SJCRH30 (cell line): ENCODE measurements around the gene ZNF891. TPM values are rescaled to one million over a fixed set of nuclear protein-coding genes. Genes with fewer than 3 reads are reported as not detected.

Source experiments
- DNase-seq, 2 experiments: peaks; one replicate each; pipeline ENCODE4 v3.0.0-alpha.2; 2015 to 2020
- H3K27ac ChIP-seq: fragments of 250-450 bp; sonication (Bioruptor Pico); 2 replicates; pipeline ENCODE4 v1.5.1; 2020; ENCODE audit warnings: mild to moderate bottlenecking, moderate library complexity
- H3K27me3 ChIP-seq: fragments of 250-450 bp; sonication (Bioruptor Pico); 2 replicates; pipeline ENCODE4 v1.5.1; 2020; ENCODE audit warnings: mild to moderate bottlenecking, moderate library complexity
- H3K36me3 ChIP-seq: fragments of 250-450 bp; sonication (Bioruptor Pico); 2 replicates; pipeline ENCODE4 v1.5.1; 2020; ENCODE audit warnings: mild to moderate bottlenecking, moderate library complexity
- H3K4me1 ChIP-seq: fragments of 250-450 bp; sonication (Bioruptor Pico); 2 replicates; pipeline ENCODE4 v1.5.1; 2020; ENCODE audit warnings: mild to moderate bottlenecking, moderate library complexity
- H3K4me3 ChIP-seq: fragments of 250-450 bp; sonication (Bioruptor Pico); 2 replicates; pipeline ENCODE4 v1.5.1; 2020; ENCODE audit warnings: mild to moderate bottlenecking, moderate library complexity
- H3K9me3 ChIP-seq: fragments of 250-450 bp; sonication (Bioruptor Pico); replicated peaks from 2 replicates; pipeline ENCODE4 v1.5.1; 2020; ENCODE audit warnings: mild to moderate bottlenecking, moderate library complexity
- total RNA-seq: library from RNA; depleted of rRNA; stranded (reverse); fragments of >200 nt; shearing (Covaris generic); gene quantifications from 2 replicates; pipeline ENCODE4 v1.2.3, GENCODE V29; 2014; rRNA removed

The ZNF891 gene
- total RNA-seq, 1 experiment from 2014 or later = 3.7 TPM

- Histone ChIP-seq H3K36me3 (peaks cover 60% of the 10 kb centered on the region), H3K4me3 (no peak overlapping the region), H3K4me1 (no peaks in the 10 kb centered on the region), H3K9me3 (peaks cover 53% of the 10 kb centered on the region), H3K27me3 (no peaks in the 10 kb centered on the region), H3K27ac (no peak overlapping the region)
- peak in 1 of 2 experiments; percentile 2 for DNase-seq
Observed at GRCh38 chr12:133105620-133106019, 24.5 kb downstream of the ZNF891 start.

GRCh38 chr12:133083345-133083744, 46.7 kb downstream of the ZNF891 start:
- H3K27ac ChIP-seq = no peak overlapping the region
- H3K9me3 ChIP-seq = peaks cover 17% of the 10 kb centered on the region
- DNase-seq = no peak
- H3K4me3 ChIP-seq = no peak overlapping the region
- no peaks in the 10 kb centered on the region for H3K4me1 ChIP-seq
- peaks cover 26% of the 10 kb centered on the region for H3K36me3 ChIP-seq
- no peaks in the 10 kb centered on the region for H3K27me3 ChIP-seq

GRCh38 chr12:133081159-133081780, 48.8 kb downstream of the ZNF891 start:
- peaks cover 21% of the 10 kb centered on the region for H3K9me3 ChIP-seq
- H3K4me1 ChIP-seq = no peaks in the 10 kb centered on the region
- peaks cover 24% of the 10 kb centered on the region for H3K36me3 ChIP-seq
- peak overlapping the region; percentile 66 for H3K4me3 ChIP-seq
- peak overlapping the region; percentile 96 for H3K27ac ChIP-seq
- DNase-seq = no peak
- no peaks in the 10 kb centered on the region for H3K27me3 ChIP-seq

GRCh38 chr12:133080368-133081158, 49.5 kb downstream of the ZNF891 start, which contains the start of gene ZNF140:
Gene ZNF140 (plus strand): TSS chr12:133080923. CDS start chr12:133081321, 398 bp downstream.
- peak; percentile 83 to 85 for DNase-seq
- no peaks in the 10 kb centered on the region for H3K4me1 ChIP-seq
- H3K36me3 ChIP-seq = peaks cover 20% of the 10 kb centered on the region
- H3K9me3 ChIP-seq = peaks cover 21% of the 10 kb centered on the region
- H3K27ac ChIP-seq = peak within 1 kb of the TSS; percentile 96
- peak within 1 kb of the TSS; percentile 66 for H3K4me3 ChIP-seq
- no peaks in the 10 kb centered on the region for H3K27me3 ChIP-seq

- H3K9me3 ChIP-seq = peaks cover 21% of the 10 kb centered on the region
- no peaks in the 10 kb centered on the region for H3K4me1 ChIP-seq
- peak; percentile 89 to 92 for DNase-seq
- H3K27ac ChIP-seq = peak overlapping the region; percentile 96
- no peaks in the 10 kb centered on the region for H3K27me3 ChIP-seq
- peak overlapping the region; percentile 66 for H3K4me3 ChIP-seq
- peaks cover 14% of the 10 kb centered on the region for H3K36me3 ChIP-seq
Observed at GRCh38 chr12:133080026-133080367, 50.1 kb downstream of the ZNF891 start.

- DNase-seq = no peak
- Histone ChIP-seq H3K27ac (no peak overlapping the region), H3K27me3 (no peaks in the 10 kb centered on the region), H3K36me3 (no peaks in the 10 kb centered on the region), H3K4me1 (no peaks in the 10 kb centered on the region), H3K9me3 (0 out of 2 replicates have a peak, but pooled peaks cover 3% of the 10 kb centered on the region), H3K4me3 (no peak overlapping the region)
Observed at GRCh38 chr12:133073836-133074235, 56.2 kb downstream of the ZNF891 start.

GRCh38 chr12:133063556-133063955, 66.5 kb downstream of the ZNF891 start:
- H3K27me3 ChIP-seq = no peaks in the 10 kb centered on the region
- no peak overlapping the region for H3K27ac ChIP-seq
- no peak overlapping the region for H3K4me3 ChIP-seq
- no peak for DNase-seq
- peaks cover 51% of the 10 kb centered on the region for H3K9me3 ChIP-seq
- H3K4me1 ChIP-seq = no peaks in the 10 kb centered on the region
- peaks cover 15% of the 10 kb centered on the region for H3K36me3 ChIP-seq

- no peak for DNase-seq
- H3K4me1 ChIP-seq = no peaks in the 10 kb centered on the region
- peaks cover 27% of the 10 kb centered on the region for H3K36me3 ChIP-seq
- H3K27me3 ChIP-seq = no peaks in the 10 kb centered on the region
- peaks cover 67% of the 10 kb centered on the region for H3K9me3 ChIP-seq
- no peak overlapping the region for H3K4me3 ChIP-seq
- no peak overlapping the region for H3K27ac ChIP-seq
Observed at GRCh38 chr12:133061954-133062353, 68.1 kb downstream of the ZNF891 start.

- peak in 1 of 2 experiments; percentile 31 for DNase-seq
- peaks cover 66% of the 10 kb centered on the region for H3K9me3 ChIP-seq
- no peak overlapping the region for H3K27ac ChIP-seq
- no peaks in the 10 kb centered on the region for H3K4me1 ChIP-seq
- no peaks in the 10 kb centered on the region for H3K27me3 ChIP-seq
- H3K36me3 ChIP-seq = peaks cover 51% of the 10 kb centered on the region
- no peak overlapping the region for H3K4me3 ChIP-seq
Observed at GRCh38 chr12:133058203-133059113, 71.6 kb downstream of the ZNF891 start.

- DNase-seq = peak in 1 of 2 experiments; percentile 9
- H3K27ac ChIP-seq = no peak overlapping the region
- no peaks in the 10 kb centered on the region for H3K27me3 ChIP-seq
- H3K4me3 ChIP-seq = no peak overlapping the region
- peaks cover 61% of the 10 kb centered on the region for H3K36me3 ChIP-seq
- no peaks in the 10 kb centered on the region for H3K4me1 ChIP-seq
- H3K9me3 ChIP-seq = peaks cover 61% of the 10 kb centered on the region
Observed at GRCh38 chr12:133057446-133057845, 72.6 kb downstream of the ZNF891 start.

Other genes with a start within 250 kb of the ZNF891 start
- gene CHFR, start 242.7 kb downstream of the ZNF891 start, total RNA-seq = 8.2 and 8.5 TPM in 2 replicates
- gene ZNF605, start 174.0 kb downstream of the ZNF891 start, total RNA-seq = 5.7 and 7.6 TPM in 2 replicates
- 11.8 and 12.6 TPM in 2 replicates for gene ZNF26, start 143.9 kb downstream of the ZNF891 start, total RNA-seq
- 25.3 and 32.6 TPM in 2 replicates for gene ZNF84, start 92.8 kb downstream of the ZNF891 start, total RNA-seq
- gene ZNF140, start 49.4 kb downstream of the ZNF891 start, total RNA-seq = 9.4 and 11.9 TPM in 2 replicates
- gene ZNF10, start 353 bp upstream of the ZNF891 start, total RNA-seq = 13.0 and 14.1 TPM in 2 replicates
- 6.3 and 8.3 TPM in 2 replicates for gene ZNF268, start 51.2 kb upstream of the ZNF891 start, total RNA-seq
- gene ANHX, start 105.6 kb upstream of the ZNF891 start, total RNA-seq = not detected in 2 replicates